Measurements from ENCODE around the gene PPARD. TPM values are rescaled to one million over a fixed set of nuclear protein-coding genes. Genes with fewer than 3 reads are reported as not detected.
"Not testable (repeated sequence)": the region's sequence is repeated elsewhere in the genome, so short reads cannot be mapped to it uniquely, and the experiment has no call there.

The PPARD gene
- total RNA-seq, 4 donors from 2014 or later = 17.0 to 42.8 (median 28.2) TPM

GRCh38 chr6:35382015-35382414, 39.7 kb downstream of the PPARD start:
- 52 to 66% methylated on average over 5 to 6 of the region's 6 CpGs for WGBS, 2 donors
- H3K4me1 ChIP-seq = peaks cover 0 to 24% (median 0%) of the 10 kb centered on the region in 3 donors
- no peaks in the 10 kb centered on the region for H3K9me3 ChIP-seq
- no peak overlapping the region for H3K27ac ChIP-seq
- intact Hi-C loops (cut with DNase I) = no loop called here
- DNase-seq = no peak
- TF ChIP-seq POLR2A (IDR thresholded peaks at IDR 0.05) (no peak), CTCF (IDR thresholded peaks at IDR 0.05) (no peak)
- no peak overlapping the region for H3K4me3 ChIP-seq
- no peaks in the 10 kb centered on the region for H3K36me3 ChIP-seq
- no peaks in the 10 kb centered on the region for H3K27me3 ChIP-seq

GRCh38 chr6:35385457-35386202, 43.3 kb downstream of the PPARD start:
- no peak overlapping the region for H3K4me3 ChIP-seq
- H3K4me1 ChIP-seq = peaks cover 0 to 18% (median 0%) of the 10 kb centered on the region in 3 donors
- DNase-seq = no peak
- H3K27ac ChIP-seq = no peak overlapping the region
- 74 to 76% methylated on average over 11 to 12 of the region's 14 CpGs for WGBS, 2 donors
- TF ChIP-seq POLR2A (IDR thresholded peaks at IDR 0.05) (no peak), CTCF (IDR thresholded peaks at IDR 0.05) (no peak)
- no peaks in the 10 kb centered on the region for H3K27me3 ChIP-seq
- H3K9me3 ChIP-seq = no peaks in the 10 kb centered on the region
- intact Hi-C loops (cut with DNase I) = no loop called here
- no peaks in the 10 kb centered on the region for H3K36me3 ChIP-seq

- Histone ChIP-seq H3K27me3 (no peaks in the 10 kb centered on the region), H3K27ac (no peak overlapping the region), H3K9me3 (no peaks in the 10 kb centered on the region), H3K4me3 (no peak overlapping the region), H3K36me3 (no peaks in the 10 kb centered on the region), H3K4me1 (peaks cover 5 to 25% (median 11%) of the 10 kb centered on the region in 3 donors)
- whole genome bisulfite sequencing, 2 donors = 66 to 80% methylated on average over 2 to 4 of the region's 4 CpGs
- DNase-seq = no peak
- TF ChIP-seq POLR2A (IDR thresholded peaks at IDR 0.05) (no peak), CTCF (IDR thresholded peaks at IDR 0.05) (no peak)
- intact Hi-C loops (cut with DNase I) = no loop called here
These were observed 44.6 kb downstream of the PPARD start for GRCh38 chr6:35386989-35387388.

- Histone ChIP-seq H3K36me3 (no peaks in the 10 kb centered on the region), H3K4me1 (peaks cover 13 to 32% (median 21%) of the 10 kb centered on the region in 3 donors), H3K27me3 (no peaks in the 10 kb centered on the region), H3K27ac (no peak overlapping the region), H3K9me3 (no peaks in the 10 kb centered on the region), H3K4me3 (no peak overlapping the region)
- DNase-seq = no peak
- 93% methylated on average over 5 of the region's 5 CpGs for WGBS, 2 donors
- intact Hi-C loops (cut with DNase I) = no loop called here
- no peak for TF ChIP-seq CTCF (IDR thresholded peaks at IDR 0.05)
These were observed 45.7 kb downstream of the PPARD start for GRCh38 chr6:35388030-35388429.

- DNase-seq = no peak
- Histone ChIP-seq H3K4me1 (peaks cover 20 to 41% (median 22%) of the 10 kb centered on the region in 3 donors), H3K36me3 (no peaks in the 10 kb centered on the region), H3K27me3 (no peaks in the 10 kb centered on the region), H3K9me3 (no peaks in the 10 kb centered on the region), H3K27ac (no peak overlapping the region), H3K4me3 (no peak overlapping the region)
- WGBS, 2 donors = 96 to 98% methylated on average over 3 to 4 of the region's 5 CpGs
- intact Hi-C loops (cut with DNase I) = no loop called here
- TF ChIP-seq CTCF (IDR thresholded peaks at IDR 0.05) = no peak
- TF ChIP-seq POLR2A (IDR thresholded peaks at IDR 0.05) = no peak
These were observed 46.5 kb downstream of the PPARD start for GRCh38 chr6:35388772-35389352.

- H3K27ac ChIP-seq; intact Hi-C loops (cut with DNase I): not testable (repeated sequence)
- 87 to 94% methylated on average over 5 to 9 of the region's 9 CpGs for WGBS, 2 donors
These were observed 47.0 kb downstream of the PPARD start for GRCh38 chr6:35389386-35389785.

More at GRCh38 chr6:35389386-35389785, 47.0 kb downstream of the PPARD start:
- H3K4me3 ChIP-seq, DNase-seq, H3K9me3 ChIP-seq, H3K36me3 ChIP-seq, H3K27me3 ChIP-seq: not testable (repeated sequence)
- H3K4me1 ChIP-seq = peaks cover 20 to 46% (median 22%) of the 10 kb centered on the region in 3 donors
